GM10248 (cell line): ENCODE data around the gene TNS1.
"Not testable (repeated sequence)": the region's sequence is repeated elsewhere in the genome, so short reads cannot be mapped to it uniquely, and the experiment has no call there.

Source experiments
- CTCF ChIA-PET: fragments of 300-600 bp; sonication (Branson Sonifier 250); formaldehyde crosslinking; extraction: SDS; loops from one replicate; lab custom pipeline; 2021; ENCODE audit warnings: antibody characterized with exemption; lab: Yijun Ruan, JAX
- POLR2A ChIA-PET: fragments of 350-650 bp; sonication (Branson Sonifier 250); formaldehyde crosslinking; extraction: SDS; loops from one replicate; lab custom pipeline; 2020; ENCODE audit warnings: antibody characterized with exemption; lab: Yijun Ruan, JAX
- DNase-seq: peaks from one replicate; pipeline ENCODE4 v3.0.0; 2012; ENCODE audit errors: extremely low spot score
- TF ChIP-seq, protein P1 (sequence below): IDR thresholded peaks from 2 replicates; pipeline ENCODE4 v1.5.1; 2012; ENCODE audit warnings: mild to moderate bottlenecking, low read depth; ENCODE audit errors: extremely low read depth, missing control alignments, control extremely low read depth

TNS1 gene

DNA sequence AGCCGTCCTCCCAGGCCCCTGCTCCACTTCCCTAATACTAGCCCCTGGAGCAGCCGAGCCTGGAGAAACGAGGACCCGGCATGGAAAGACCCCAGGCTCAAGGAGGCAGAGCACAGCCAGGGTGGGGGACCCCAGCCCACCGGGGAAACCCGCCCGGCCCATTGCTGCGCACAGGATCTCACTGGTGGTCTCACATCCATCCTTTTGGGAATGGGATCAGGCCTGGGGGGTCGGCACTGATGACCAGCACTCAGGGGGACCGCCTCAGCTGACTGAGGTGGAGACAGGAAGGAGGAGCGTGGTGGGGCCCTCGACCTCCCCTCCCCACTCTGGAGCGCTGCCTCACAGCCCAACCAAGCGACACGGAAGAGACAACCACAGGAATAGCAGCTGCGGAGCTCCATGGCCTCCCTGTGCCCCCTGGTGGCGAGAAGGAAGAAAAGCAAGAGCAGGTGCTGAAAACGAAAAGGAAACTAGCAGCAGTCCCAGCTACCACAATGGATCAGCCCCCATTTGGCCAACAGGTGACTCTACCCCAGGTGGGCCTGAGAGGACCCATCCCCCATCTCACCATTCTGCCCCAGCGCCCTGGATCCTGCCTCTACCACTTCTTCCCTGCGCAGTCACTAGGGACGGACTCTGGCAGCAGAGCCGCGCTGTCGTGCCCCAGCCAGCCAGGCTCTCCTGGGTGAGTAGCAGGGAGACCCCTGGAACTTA lies 31.9 kb upstream of the TNS1 start:
- CTCF ChIA-PET = interaction anchor here (1.0 to 5.0 kb wide), 10 partner anchors 8 to 249 kb away, joined by 3 to 39 read pairs (median 6); partner anchors contain the start of gene RUFY4
- DNase-seq = peak; percentile 76
- TF ChIP-seq, protein P1, sequence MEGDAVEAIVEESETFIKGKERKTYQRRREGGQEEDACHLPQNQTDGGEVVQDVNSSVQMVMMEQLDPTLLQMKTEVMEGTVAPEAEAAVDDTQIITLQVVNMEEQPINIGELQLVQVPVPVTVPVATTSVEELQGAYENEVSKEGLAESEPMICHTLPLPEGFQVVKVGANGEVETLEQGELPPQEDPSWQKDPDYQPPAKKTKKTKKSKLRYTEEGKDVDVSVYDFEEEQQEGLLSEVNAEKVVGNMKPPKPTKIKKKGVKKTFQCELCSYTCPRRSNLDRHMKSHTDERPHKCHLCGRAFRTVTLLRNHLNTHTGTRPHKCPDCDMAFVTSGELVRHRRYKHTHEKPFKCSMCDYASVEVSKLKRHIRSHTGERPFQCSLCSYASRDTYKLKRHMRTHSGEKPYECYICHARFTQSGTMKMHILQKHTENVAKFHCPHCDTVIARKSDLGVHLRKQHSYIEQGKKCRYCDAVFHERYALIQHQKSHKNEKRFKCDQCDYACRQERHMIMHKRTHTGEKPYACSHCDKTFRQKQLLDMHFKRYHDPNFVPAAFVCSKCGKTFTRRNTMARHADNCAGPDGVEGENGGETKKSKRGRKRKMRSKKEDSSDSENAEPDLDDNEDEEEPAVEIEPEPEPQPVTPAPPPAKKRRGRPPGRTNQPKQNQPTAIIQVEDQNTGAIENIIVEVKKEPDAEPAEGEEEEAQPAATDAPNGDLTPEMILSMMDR = peak; percentile 70
- POLR2A ChIA-PET = not testable (repeated sequence)

DNA sequence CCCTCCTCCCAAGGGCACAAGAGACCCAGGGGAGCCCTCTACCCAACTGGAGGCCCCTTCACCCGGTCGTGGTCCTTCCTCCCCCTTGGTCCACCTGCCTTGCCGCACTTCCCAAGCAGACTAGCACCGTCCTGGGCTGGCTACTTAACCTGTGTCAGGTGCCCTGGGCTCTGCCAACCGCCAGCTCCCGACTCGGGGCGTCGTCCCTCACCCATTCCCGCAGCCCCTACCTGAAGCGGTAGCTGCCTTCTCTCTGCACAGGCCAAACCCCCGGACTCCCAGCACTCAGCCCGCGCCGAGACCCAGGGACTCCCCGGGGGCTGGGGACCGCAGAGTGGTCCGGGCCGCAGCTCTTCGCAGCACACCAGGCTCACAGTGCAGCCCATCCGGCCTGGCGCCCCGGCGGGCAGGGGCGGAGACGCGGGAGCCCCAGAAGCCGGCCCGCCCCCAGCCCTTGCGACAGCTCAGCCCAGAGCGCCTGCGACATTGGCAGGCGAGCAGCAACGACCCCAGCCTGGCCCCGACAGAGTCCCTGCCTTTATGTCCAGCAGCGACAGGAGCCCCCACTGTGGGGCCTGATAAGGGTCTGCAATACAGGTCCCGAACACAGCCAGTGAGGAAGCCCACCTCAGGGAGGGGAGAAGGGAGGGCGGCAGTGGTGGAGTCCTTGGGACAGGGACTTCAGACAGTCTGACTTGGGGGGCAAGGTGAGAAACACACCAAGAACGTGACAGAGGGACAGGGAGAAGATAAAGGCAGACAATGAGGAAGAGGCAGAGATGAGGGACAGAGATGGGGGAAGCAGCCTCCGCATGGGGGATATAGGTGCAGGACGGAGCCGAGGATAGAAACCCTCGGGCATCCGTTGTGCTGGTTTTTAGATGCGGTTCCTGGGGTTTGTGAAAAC lies 31.0 kb upstream of the TNS1 start:
- DNase-seq = peak; percentile 18
- TF ChIP-seq, protein P1 = no peak
- ChIA-PET CTCF (interaction anchor here (0.8 to 5.0 kb wide), 13 partner anchors 10 to 248 kb away, joined by 3 to 39 read pairs (median 5); partner anchors contain the start of gene RUFY4), POLR2A (no interaction called here)

DNA sequence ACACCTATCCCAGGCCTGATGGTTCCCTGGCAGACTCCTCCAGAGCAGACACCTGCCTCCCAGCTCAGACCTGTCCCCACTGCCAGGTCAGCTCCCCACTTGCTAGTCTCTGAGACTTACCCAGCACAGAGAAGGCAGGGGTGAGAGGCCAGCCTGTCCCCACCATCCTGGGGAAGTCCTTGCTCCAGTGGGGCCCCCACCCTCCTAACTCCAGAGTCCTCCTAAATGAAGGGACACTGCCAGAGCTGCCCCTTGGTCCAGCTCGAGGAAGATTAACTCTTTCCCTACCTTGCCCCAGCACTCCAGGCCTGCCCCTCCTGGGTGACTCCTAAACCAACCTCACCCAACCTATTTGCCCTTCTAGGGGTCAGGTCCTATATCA lies 30.4 kb upstream of the TNS1 start:
- DNase-seq = no peak
- POLR2A ChIA-PET = no interaction called here
- CTCF ChIA-PET = interaction anchor here (0.8 to 5.0 kb wide), 10 partner anchors 10 to 247 kb away, joined by 3 to 39 read pairs (median 6); no protein-coding TSS in a partner anchor
- TF ChIP-seq, protein P1 = no peak

DNA sequence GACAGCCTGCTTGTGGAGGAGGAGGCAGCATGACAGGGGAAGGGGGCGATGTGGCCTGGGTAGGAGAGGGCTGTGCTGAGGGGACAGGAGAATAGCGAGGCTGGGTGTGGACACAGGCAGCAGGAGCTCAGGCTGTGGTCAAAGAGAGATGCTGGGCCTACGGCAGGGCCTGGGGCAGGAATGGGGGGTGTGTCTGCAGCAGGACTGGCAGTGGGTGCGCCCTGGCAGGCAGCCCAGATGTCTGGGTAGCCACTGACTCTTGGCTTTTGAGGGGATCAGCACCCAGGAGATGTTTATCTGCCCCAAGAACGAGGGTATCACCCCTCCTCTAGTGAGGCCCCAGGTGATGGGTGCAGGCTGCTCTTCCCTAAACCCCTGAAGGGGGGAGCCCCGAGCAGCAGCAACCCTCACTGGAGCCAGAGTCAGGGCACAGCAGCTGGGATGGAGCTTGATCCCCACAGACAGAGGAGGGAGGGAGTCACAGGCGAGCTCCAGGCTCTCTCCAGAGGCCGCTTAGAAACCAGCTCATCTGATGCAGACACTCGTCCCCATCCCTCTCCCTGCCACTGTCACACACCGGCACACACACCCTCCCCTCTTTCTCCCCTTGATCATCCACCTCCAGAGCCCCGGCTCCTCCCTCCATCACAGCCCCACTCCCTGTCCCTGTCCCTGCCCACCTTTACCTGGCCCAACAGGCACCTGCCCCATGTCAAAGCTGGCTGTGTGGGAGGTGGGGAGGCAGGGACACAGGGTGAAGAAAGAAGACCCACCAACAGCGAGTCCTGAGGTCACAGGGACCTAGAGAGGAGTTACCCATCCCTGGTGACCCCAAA lies 29.8 kb upstream of the TNS1 start:
- TF ChIP-seq, protein P1 = no peak
- POLR2A ChIA-PET = no interaction called here
- CTCF ChIA-PET = interaction anchor here (0.9 to 5.0 kb wide), 10 partner anchors 9 to 247 kb away, joined by 3 to 39 read pairs (median 8); no protein-coding TSS in a partner anchor
- DNase-seq = peak; percentile 13

DNA sequence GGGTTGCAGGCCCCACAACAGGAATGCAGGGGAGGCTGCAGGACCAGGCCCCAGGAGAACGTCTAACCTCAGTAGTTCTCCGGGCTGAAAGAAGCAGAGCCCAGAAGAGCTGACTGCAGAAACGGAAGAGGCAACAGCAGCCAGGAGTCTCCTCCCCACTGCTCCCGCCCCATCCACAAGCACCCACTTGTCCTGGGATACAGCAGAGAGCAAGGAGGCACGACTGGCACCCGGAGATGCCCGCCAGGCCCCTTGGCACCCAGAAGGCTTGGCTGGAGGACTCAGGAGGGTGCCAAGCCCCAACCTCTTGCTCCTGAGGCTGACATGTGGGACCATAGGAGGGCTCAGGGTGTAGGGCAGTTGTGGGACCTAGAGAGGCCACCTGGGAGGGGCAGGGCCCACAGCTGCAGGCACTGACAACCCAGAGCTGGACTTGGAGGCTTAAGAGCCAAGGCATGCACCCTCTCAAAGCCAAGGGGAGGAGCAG lies 29.0 kb upstream of the TNS1 start:
- ChIA-PET CTCF (interaction anchor here (1.3 to 5.0 kb wide), 6 partner anchors 9 to 246 kb away, joined by 4 to 39 read pairs (median 20); no protein-coding TSS in a partner anchor), POLR2A (no interaction called here)
- TF ChIP-seq, protein P1 = no peak
- DNase-seq = peak; percentile 10
